GM12801 (cell line): ENCODE measurements around the gene MMP19.

Experiments used
- TF ChIP-seq, protein P1 (sequence below): IDR thresholded peaks from one replicate; pipeline ENCODE4 v1.5.1; 2011; ENCODE audit warnings: control low read depth; ENCODE audit not compliant: insufficient read length; ENCODE audit errors: extremely low read depth

MMP19 gene

DNA sequence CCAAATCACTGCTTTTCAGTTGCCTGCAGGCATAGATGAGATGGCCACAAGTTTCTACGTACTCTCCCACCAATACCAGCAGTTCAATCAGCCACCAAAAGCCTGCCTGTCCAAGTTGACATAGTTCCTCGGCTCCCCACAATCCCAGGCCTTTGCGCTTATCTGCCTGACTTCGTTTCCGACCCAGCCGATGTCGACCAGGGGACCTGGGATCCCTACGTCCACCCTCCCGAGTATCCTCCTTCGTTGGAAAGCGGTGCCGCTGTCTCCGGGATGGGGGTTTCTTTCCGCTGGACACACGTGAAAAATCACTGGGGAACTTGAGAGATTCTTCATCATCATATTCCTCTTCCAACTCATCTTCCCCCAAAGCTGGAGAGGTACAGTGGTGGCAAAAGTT lies 14.9 kb downstream of the MMP19 start:
- TF ChIP-seq, protein P1, sequence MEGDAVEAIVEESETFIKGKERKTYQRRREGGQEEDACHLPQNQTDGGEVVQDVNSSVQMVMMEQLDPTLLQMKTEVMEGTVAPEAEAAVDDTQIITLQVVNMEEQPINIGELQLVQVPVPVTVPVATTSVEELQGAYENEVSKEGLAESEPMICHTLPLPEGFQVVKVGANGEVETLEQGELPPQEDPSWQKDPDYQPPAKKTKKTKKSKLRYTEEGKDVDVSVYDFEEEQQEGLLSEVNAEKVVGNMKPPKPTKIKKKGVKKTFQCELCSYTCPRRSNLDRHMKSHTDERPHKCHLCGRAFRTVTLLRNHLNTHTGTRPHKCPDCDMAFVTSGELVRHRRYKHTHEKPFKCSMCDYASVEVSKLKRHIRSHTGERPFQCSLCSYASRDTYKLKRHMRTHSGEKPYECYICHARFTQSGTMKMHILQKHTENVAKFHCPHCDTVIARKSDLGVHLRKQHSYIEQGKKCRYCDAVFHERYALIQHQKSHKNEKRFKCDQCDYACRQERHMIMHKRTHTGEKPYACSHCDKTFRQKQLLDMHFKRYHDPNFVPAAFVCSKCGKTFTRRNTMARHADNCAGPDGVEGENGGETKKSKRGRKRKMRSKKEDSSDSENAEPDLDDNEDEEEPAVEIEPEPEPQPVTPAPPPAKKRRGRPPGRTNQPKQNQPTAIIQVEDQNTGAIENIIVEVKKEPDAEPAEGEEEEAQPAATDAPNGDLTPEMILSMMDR = no peak

DNA sequence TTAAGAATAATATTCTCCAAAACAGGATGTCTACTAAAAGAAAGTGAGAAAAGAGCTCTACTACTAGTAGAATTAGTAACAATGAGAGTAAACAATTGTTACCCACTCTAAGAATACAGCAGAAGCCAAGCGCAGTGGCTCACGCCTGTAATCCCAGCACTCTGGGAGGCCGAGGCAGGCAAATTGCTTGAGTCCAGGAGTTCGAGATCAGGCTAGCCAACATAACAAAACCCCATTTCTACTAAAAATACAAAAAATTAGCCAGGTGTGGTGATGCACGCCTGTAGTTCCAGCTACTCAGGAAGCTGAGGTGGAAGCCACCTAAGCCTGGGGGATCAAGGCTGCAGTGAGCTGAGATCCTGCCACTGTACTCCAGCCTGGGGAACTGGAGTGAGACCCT lies 18.0 kb downstream of the MMP19 start:
- TF ChIP-seq, protein P1 = no peak

DNA sequence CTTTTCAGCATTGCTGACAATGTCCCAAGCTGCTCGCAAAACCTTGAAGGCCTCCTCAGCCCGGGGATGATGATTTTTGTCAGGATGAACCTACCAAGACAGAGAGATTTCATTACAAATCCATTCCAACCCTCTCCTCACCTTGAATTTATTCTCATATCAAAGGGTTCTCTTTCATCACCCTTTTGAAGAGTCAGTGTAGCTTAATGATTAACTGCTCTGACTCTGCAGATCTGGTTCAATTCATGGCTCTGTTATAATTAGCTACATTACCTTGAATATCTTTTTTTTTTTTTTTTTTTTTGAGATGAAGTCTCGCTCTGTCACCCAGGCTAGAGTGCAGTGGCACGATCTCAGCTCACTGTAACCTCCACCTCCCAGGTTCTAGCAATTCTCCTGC lies 19.3 kb downstream of the MMP19 start:
- TF ChIP-seq, protein P1 = no peak

DNA sequence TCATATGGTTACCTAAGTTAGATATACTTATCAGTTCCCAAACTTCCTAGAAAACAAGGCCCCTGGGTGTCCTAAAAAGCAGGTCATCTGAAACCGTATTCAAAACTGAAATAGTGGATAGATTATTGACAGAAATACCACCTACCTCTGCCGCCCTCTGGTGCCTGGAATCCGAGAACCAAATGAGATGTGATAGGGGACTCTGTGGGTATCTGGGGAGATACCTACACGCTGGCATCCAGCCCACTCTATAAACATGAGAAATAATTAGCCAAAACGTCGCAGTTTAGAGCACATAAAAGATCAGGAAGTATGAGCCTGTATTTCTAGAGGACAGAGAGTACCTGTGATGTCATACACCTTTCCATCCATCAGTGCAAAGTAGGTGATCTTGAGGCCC lies 20.5 kb downstream of the MMP19 start:
- TF ChIP-seq, protein P1 = no peak

DNA sequence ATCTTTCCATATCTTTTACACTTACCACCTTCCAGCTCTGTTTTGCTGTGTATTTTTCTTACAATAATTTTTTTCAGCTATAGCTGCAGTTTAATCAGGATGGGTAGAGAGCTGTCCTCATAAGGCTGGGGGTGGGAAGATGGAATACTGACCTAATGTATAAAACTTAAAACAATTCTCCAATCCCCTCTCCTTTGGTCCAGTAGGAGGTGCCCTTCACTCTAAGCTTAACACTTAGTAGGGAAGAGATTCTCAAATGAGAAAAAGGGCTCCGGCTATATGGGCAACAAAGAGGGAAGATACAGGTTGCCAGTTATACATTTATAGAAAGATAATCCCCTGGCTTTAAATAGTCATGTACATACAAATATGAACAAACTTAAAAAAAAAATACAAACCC lies 22.1 kb downstream of the MMP19 start:
- TF ChIP-seq, protein P1 = no peak

- TF ChIP-seq, protein P1 = no peak
Measured at GRCh38 chr12:55818886-55819285, 23.9 kb downstream of the MMP19 start.

- TF ChIP-seq, protein P1 = no peak
Measured at GRCh38 chr12:55818140-55818728, 24.5 kb downstream of the MMP19 start.
